HG03571 (cell line): ENCODE measurements around the gene SPEG.

Experiments used
- ATAC-seq: cut with Tn5 transposase; IDR thresholded peaks from one replicate; pipeline ENCODE4 v1.9.1; 2021; ENCODE audit not compliant: unreplicated experiment

SPEG gene

GRCh38 chr2:219509780-219510511 lies 75.3 kb downstream of the SPEG start:
- peak; percentile 63 for ATAC-seq

DNA sequence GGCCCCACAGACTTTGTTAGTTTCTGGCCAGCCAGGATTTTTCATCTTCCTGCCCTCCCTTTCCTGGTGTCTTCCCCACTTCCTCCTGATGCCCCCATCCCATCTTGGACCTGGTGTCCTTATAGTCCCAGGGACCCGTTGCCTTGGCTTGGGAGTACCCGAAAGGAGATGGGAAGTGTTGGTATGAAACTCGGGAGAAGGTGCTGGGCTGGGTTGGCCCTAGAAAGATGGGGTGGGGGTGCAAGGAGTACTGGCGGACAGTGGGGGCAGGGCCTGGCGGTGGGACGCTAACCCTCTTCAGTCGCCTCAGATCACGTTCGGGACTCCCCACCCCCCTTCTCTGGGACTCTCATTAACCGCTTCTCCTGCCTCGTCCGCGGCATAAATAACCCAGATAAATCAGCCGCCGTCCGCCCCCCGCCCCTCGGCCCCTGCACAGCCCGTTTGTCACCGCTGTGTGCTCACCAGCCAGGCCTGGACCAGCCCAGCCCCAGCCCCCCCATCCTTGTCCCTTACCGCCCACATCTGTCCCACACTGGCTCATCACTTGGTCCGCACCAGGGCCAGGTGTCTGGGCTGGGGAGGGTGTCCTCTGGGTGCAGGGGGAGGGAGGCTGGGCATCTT lies 76.0 kb downstream of the SPEG start:
- no peak for ATAC-seq

- no peak for ATAC-seq
Measured at GRCh38 chr2:219511547-219512325, 77.1 kb downstream of the SPEG start.

GRCh38 chr2:219512524-219513216 lies 78.0 kb downstream of the SPEG start:
- ATAC-seq = no peak

DNA sequence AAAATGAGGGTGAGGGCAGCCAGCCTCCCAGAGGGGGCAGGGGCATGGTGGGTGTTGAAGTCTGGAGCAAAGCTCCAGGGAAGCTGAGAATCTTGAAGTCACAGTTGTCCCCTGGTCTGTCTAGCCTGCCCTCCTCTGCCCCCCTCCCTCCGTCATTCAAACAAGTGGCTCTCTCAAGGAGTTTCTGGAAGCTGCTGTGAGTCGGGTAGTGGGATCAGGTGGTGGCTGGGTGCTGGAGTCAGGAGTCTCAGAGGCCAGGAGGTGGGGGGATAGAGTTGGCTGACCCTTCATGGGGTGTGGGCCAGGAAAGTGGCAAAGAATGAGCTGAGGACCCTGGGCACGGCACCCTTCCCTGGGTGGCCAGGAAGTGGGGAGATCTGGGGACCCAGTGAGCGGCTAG lies 79.1 kb downstream of the SPEG start:
- ATAC-seq = no peak

DNA sequence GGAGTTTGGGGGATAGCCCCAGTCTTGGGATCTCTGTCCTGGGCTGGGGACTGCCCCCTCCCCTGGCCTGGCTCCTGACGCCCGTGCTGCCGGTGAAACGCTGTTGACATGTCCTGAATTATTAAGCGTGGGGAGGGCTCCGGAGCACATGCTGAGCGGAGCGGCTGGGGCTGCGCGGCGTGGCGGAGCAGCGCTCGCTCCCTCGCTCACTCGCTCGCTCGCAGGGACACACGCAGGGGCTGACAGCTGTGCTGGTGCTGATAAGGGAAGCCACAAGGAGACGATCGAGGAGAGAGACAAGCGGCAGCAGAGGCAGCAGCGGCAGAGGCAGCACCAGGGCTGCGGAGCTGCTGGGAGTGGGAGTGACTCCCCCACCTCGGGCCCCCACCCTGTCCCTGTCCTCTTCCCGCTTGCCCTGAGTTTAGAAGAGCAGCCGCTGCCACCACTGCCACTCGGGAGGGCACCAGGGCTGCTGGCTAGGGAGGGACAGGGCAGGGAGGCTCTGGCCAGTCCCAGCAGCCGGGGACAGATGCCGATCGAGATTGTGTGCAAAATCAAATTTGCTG lies 79.6 kb downstream of the SPEG start, which contains the start of gene ASIC4:
ASIC4 (plus strand) TSS at position 287 of the 566 bp plus-strand sequence; CDS start at position 530, 243 bp downstream.
- no peak for ATAC-seq

DNA sequence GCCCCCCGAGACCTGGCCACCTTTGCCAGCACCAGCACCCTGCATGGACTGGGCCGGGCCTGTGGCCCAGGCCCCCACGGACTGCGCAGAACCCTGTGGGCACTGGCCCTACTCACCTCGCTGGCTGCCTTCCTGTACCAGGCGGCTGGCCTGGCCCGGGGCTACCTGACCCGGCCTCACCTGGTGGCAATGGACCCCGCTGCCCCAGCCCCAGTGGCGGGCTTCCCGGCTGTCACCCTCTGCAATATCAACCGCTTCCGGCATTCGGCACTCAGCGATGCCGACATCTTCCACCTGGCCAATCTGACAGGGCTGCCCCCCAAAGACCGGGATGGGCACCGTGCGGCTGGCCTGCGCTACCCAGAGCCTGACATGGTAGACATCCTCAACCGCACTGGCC lies 80.2 kb downstream of the SPEG start:
- no peak for ATAC-seq

- no peak for ATAC-seq
Measured at GRCh38 chr2:219515874-219516629, 81.4 kb downstream of the SPEG start.

GRCh38 chr2:219516888-219517287 lies 82.2 kb downstream of the SPEG start:
- no peak for ATAC-seq

DNA sequence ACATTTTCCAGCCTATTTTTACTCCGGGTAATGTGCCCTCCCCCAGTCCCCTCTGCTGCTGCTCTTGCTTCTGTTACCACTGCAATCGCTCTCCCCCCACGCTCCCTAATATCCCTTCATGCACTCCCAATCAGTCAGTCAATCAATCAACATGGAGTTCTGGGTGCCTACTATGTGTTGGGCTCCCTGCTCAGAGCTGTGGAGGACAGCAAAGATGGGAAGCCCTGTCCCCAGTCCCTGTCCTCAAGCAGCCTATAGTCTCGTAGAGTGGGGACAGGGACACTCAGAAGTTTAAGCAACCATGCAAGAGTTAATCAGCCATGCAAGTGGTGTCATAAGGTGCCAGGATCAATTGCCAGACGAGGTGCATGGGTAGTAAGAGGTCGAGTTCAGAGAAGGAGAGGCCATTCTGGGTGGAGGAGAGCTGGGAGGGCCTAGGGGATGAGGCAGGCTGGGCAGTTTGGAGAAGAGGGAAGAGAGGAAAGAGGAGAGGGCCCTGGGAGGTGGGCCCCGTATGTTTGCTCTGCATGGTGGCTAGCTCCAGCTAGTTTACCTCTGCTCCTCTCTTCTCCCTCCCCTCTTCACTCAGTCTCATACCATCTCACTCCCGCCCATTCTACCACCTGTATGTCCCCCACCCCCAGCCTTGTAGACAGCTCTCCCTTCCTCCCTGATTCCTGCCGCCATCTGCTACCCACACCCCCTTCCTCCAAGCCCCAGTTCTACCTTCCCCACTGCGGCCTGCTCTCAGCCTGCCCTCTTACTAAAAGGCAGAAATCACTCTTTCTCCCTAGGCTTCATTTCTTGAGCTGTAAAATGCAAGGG lies 83.5 kb downstream of the SPEG start:
- ATAC-seq = no peak

GRCh38 chr2:219519526-219519916 lies 84.9 kb downstream of the SPEG start:
- no peak for ATAC-seq

DNA sequence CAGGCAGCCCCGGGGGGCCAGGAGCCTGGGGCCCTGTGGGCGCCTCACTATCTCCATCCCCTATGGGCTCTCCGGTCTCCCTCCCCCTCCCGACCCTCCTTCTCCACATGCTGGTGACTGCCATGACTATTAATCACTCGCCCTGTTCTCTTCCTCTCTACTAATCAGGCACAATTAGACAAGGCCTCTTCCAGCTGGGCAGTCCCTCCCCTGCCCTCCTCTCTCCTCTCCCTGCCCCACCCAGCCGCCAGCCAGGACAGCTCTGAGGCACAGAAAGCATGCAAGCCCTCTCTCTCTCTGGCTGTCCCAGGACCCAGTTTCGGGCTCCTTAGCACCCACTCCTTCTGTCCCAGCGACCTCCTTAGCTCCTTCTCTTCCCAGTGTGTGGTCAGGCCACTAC lies 85.4 kb downstream of the SPEG start:
- no peak for ATAC-seq

- no peak for ATAC-seq
Measured at GRCh38 chr2:219521066-219521880, 86.6 kb downstream of the SPEG start.

- no peak for ATAC-seq
Measured at GRCh38 chr2:219522111-219523030, 87.7 kb downstream of the SPEG start.

- ATAC-seq = no peak
Measured at GRCh38 chr2:219523031-219523671, 88.5 kb downstream of the SPEG start.

DNA sequence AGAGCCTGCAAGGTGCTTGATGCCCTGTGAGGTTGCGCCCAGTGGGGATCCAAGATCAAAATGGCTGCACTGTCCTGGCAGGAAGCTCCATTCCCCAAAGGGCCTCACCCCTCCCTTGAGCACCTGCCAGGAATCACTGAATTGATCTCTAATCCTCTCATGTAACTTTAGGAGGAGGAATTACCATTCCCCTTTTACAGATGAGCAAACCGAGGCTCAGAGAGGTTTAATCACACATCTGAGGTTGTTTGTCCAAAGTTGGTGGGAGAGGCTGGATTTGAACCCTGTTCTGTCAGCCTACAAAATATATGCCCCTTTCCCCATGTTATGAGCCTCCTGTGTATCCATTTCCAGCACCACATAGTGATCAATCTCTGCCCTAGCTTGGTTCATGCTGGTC lies 90.2 kb downstream of the SPEG start:
- no peak for ATAC-seq
